OCI-LY3 (cell line): ENCODE results near the gene CCDC6.
"Not testable (repeated sequence)": the region's sequence is repeated elsewhere in the genome, so short reads cannot be mapped to it uniquely, and the experiment has no call there.

Experiments
- CTCF ChIP-seq: fragments of 200-600, 300-600 bp; sonication (generic); IDR thresholded peaks from 2 replicates; pipeline ENCODE4 v1.5.1; 2014; ENCODE audit warnings: antibody characterized with exemption, low read length, low read depth
- EZH2phosphoT487 ChIP-seq: fragments of 200-600 bp; shearing (Covaris generic); IDR thresholded peaks from 2 replicates; pipeline ENCODE4 v1.6.1; 2018; ENCODE audit warnings: antibody characterized with exemption, mixed run types, low read depth

GRCh38 chr10:59953711-59954110, 47.4 kb upstream of the CCDC6 start:
- not testable (repeated sequence) for TF ChIP-seq CTCF, EZH2phosphoT487
